ENCODE data around the gene PTPRD. TPM values are rescaled to one million over a fixed set of nuclear protein-coding genes. Genes with fewer than 3 reads are reported as not detected.

The PTPRD gene
- total and polyA plus RNA-seq, 2 donors (not counting 1 experiment from before 2014, with no cell fraction given): not detected

GRCh38 chr9:8750639-8751051 lies 1862.2 kb downstream of the PTPRD start:
- TF ChIP-seq CTCF (IDR thresholded peaks at IDR 0.05) (no peak), EZH2 (IDR thresholded peaks at IDR 0.05; ENCODE audit: borderline replicate concordance, insufficient read depth, low read depth, low read length, poor library complexity, severe bottlenecking) (no peak)
- Histone ChIP-seq H3K79me2 (ENCODE audit: control insufficient read depth, insufficient read depth, low read length) (no peaks in the 10 kb centered on the region), H3K9ac (ENCODE audit: low read length) (no peak overlapping the region), H3K9me3 (ENCODE audit: control extremely low read depth in 1 of 3, control insufficient read depth in 2 of 3, insufficient read depth in 1 of 3, low read length in 2 of 3) (no peaks in the 10 kb centered on the region), H3K4me3 (ENCODE audit: control extremely low read depth in 1 of 5, extremely low read depth in 1 of 5, insufficient read depth in 1 of 5, low read depth in 2 of 5, low read length in 4 of 5) (no peak overlapping the region), H3K4me2 (replicated peaks; ENCODE audit: low read depth, low read length, poor library complexity, severe bottlenecking) (no peak overlapping the region), H3K27me3 (replicated peaks in 1 of 4; ENCODE audit: control extremely low read depth in 1 of 4, control insufficient read depth in 3 of 4, insufficient read depth in 4 of 4, low read length in 3 of 4) (no peaks in the 10 kb centered on the region), H4K20me1 (ENCODE audit: control insufficient read depth, insufficient read depth, low read length, poor library complexity, severe bottlenecking) (no peaks in the 10 kb centered on the region), H3K36me3 (replicated peaks in 1 of 2; ENCODE audit: control extremely low read depth in 1 of 2, control insufficient read depth in 1 of 2, extremely low read depth in 1 of 2, insufficient read depth in 2 of 2, low read length in 1 of 2) (no peaks in the 10 kb centered on the region), H2AFZ (ENCODE audit: insufficient read depth, low read depth, low read length, poor library complexity, severe bottlenecking) (no peak overlapping the region), H3K27ac (ENCODE audit: low read length in 2 of 2) (no peak overlapping the region), H3K4me1 (ENCODE audit: control insufficient read depth in 2 of 2, insufficient read depth in 2 of 2, low read length in 2 of 2) (no peaks in the 10 kb centered on the region)
- ATAC-seq (ENCODE audit: low read depth): no peak
- H3K4me1 Mint-ChIP-seq: no peaks in the 10 kb centered on the region
- H3K9me3 Mint-ChIP-seq (ENCODE audit: insufficient read depth): no peaks in the 10 kb centered on the region
- intact Hi-C loops (cut with micrococcal nuclease): no loop called here
- DNase-seq: no peak
- ChIA-PET CTCF (no interaction called here), POLR2A (no interaction called here)
- H3K4me3 Mint-ChIP-seq: no peak overlapping the region
- 63% methylated on average over 1 of the region's 2 CpGs for WGBS (ENCODE audit: insufficient coverage)
- H3K27ac Mint-ChIP-seq: no peak overlapping the region
- H3K27me3 Mint-ChIP-seq: no peaks in the 10 kb centered on the region

- no peak overlapping the region for H3K27ac ChIP-seq (ENCODE audit: low read length in 2 of 2)
- no peaks in the 10 kb centered on the region for H3K36me3 ChIP-seq (replicated peaks in 1 of 2; ENCODE audit: control extremely low read depth in 1 of 2, control insufficient read depth in 1 of 2, extremely low read depth in 1 of 2, insufficient read depth in 2 of 2, low read length in 1 of 2)
- no CpG with 5 or more reads among the region's 5 CpGs for WGBS (ENCODE audit: insufficient coverage)
- H3K4me2 ChIP-seq (replicated peaks; ENCODE audit: low read depth, low read length, poor library complexity, severe bottlenecking): no peak overlapping the region
- no peak overlapping the region for H3K4me3 ChIP-seq (ENCODE audit: control extremely low read depth in 1 of 5, extremely low read depth in 1 of 5, insufficient read depth in 1 of 5, low read depth in 2 of 5, low read length in 4 of 5)
- H3K9ac ChIP-seq (ENCODE audit: low read length): no peak overlapping the region
- POLR2A ChIA-PET: no interaction called here
- H3K27ac Mint-ChIP-seq: no peak overlapping the region
- CTCF ChIA-PET: no interaction called here
- no peaks in the 10 kb centered on the region for H3K9me3 ChIP-seq (ENCODE audit: control extremely low read depth in 1 of 3, control insufficient read depth in 2 of 3, insufficient read depth in 1 of 3, low read length in 2 of 3)
- no peaks in the 10 kb centered on the region for H4K20me1 ChIP-seq (ENCODE audit: control insufficient read depth, insufficient read depth, low read length, poor library complexity, severe bottlenecking)
- no peaks in the 10 kb centered on the region for H3K27me3 Mint-ChIP-seq
- H3K4me1 Mint-ChIP-seq: no peaks in the 10 kb centered on the region
- H3K27me3 ChIP-seq (replicated peaks in 1 of 4; ENCODE audit: control extremely low read depth in 1 of 4, control insufficient read depth in 3 of 4, insufficient read depth in 4 of 4, low read length in 3 of 4): no peaks in the 10 kb centered on the region
- no peak overlapping the region for H2AFZ ChIP-seq (ENCODE audit: insufficient read depth, low read depth, low read length, poor library complexity, severe bottlenecking)
- H3K4me3 Mint-ChIP-seq: no peak overlapping the region
- DNase-seq (no peak), ATAC-seq (ENCODE audit: low read depth) (no peak)
- intact Hi-C loops (cut with micrococcal nuclease): no loop called here
- H3K79me2 ChIP-seq (ENCODE audit: control insufficient read depth, insufficient read depth, low read length): no peaks in the 10 kb centered on the region
- no peaks in the 10 kb centered on the region for H3K4me1 ChIP-seq (ENCODE audit: control insufficient read depth in 2 of 2, insufficient read depth in 2 of 2, low read length in 2 of 2)
- TF ChIP-seq CTCF (IDR thresholded peaks at IDR 0.05): no peak
- TF ChIP-seq EZH2 (IDR thresholded peaks at IDR 0.05; ENCODE audit: borderline replicate concordance, insufficient read depth, low read depth, low read length, poor library complexity, severe bottlenecking): no peak
- H3K9me3 Mint-ChIP-seq (ENCODE audit: insufficient read depth): no peaks in the 10 kb centered on the region
These were observed 1867.5 kb downstream of the PTPRD start for GRCh38 chr9:8745347-8745746.

Measured in B cell (primary cell).